ENCODE measurements around the gene ADGRF3.

DNA sequence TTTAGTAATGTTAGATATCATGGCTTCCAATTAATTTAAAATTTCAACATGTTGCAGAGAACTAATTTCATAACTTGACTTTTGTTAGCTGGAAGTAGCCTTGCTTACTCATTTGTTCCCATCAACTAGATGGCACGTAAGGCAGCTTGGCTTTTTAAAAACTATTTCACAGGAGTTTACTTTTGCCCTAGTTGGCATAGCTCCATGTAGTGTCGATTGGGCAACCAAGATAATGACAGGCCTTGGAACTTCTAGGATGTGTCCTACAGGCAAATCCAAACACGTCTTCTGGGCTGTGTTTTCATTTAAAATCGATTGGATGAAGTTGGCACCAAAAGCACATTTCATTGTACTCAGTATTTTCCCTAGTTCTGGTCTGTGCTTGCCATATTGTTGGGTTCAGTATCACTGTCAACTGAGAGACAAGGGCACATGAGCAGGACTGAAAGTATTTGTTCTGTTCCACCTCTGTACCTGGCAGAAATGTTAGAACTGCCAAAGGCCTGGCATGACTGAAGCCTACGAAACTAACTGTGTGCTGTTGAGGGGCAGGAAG, 72.5 kb downstream of the ADGRF3 start:
- TF ChIP-seq TCF7L2 (IDR thresholded peaks at IDR 0.05; ENCODE audit: low read depth, low read length) (no peak), POLR2AphosphoS5 (IDR thresholded peaks at IDR 0.05; ENCODE audit: low read depth, low read length) (no peak), REST (IDR thresholded peaks at IDR 0.05; ENCODE audit: insufficient read depth in 1 of 2, low read depth in 2 of 2, low read length in 1 of 2) (no peak)
- TF ChIP-seq, protein P1, sequence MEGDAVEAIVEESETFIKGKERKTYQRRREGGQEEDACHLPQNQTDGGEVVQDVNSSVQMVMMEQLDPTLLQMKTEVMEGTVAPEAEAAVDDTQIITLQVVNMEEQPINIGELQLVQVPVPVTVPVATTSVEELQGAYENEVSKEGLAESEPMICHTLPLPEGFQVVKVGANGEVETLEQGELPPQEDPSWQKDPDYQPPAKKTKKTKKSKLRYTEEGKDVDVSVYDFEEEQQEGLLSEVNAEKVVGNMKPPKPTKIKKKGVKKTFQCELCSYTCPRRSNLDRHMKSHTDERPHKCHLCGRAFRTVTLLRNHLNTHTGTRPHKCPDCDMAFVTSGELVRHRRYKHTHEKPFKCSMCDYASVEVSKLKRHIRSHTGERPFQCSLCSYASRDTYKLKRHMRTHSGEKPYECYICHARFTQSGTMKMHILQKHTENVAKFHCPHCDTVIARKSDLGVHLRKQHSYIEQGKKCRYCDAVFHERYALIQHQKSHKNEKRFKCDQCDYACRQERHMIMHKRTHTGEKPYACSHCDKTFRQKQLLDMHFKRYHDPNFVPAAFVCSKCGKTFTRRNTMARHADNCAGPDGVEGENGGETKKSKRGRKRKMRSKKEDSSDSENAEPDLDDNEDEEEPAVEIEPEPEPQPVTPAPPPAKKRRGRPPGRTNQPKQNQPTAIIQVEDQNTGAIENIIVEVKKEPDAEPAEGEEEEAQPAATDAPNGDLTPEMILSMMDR (IDR thresholded peaks at IDR 0.05), result no peak
